ENCODE measurements around the gene TTLL5.

DNA sequence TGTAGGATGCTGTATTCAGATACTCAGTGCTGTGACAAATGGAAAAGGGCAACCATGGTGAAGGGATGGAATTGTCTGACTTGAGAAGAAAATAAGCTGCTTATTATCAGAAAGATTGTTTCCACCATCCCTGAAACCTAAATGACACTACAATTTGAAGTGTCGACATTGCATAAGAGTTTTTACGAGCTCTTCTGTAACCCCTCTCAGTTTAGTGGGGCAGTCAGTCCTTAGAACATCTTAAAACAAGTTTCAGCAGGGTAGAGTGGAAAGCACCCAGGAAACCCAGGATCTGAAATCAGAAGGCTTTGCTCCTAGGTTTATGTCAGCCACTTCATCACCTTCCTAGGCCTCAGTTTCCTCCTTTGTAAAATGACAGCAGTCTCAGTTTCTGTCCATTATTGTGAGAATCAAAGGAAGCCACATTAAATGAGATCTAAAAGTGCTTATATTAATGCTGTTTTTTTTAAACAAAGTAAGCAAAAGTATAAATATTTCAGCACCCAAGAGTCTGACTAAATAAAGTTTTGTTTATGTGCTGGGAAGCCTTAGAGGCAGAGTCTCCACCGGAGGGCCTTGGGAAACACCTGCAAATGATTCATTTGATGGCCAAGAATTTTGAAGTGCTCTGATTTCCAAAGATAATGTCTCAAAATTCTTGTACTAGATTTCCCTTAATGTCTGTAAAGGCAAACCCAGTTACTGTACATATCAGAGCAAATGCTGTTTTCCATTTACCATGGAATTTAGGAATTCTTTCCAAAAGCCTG is 326.3 kb downstream of the TTLL5 start:
- TF ChIP-seq, protein P1, sequence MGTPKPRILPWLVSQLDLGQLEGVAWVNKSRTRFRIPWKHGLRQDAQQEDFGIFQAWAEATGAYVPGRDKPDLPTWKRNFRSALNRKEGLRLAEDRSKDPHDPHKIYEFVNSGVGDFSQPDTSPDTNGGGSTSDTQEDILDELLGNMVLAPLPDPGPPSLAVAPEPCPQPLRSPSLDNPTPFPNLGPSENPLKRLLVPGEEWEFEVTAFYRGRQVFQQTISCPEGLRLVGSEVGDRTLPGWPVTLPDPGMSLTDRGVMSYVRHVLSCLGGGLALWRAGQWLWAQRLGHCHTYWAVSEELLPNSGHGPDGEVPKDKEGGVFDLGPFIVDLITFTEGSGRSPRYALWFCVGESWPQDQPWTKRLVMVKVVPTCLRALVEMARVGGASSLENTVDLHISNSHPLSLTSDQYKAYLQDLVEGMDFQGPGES (IDR thresholded peaks at IDR 0.05; ENCODE audit: low read depth, low read length): no peak
- TF ChIP-seq RFX5 (IDR thresholded peaks at IDR 0.05; ENCODE audit: low read length) (no peak), EP300 (IDR thresholded peaks at IDR 0.05; ENCODE audit: borderline replicate concordance in 1 of 2, low read depth in 1 of 2, low read length in 1 of 2) (no peak), POLR2AphosphoS5 (IDR thresholded peaks at IDR 0.05; ENCODE audit: low read depth, low read length) (no peak), TEAD4 (IDR thresholded peaks at IDR 0.05; ENCODE audit: borderline replicate concordance, insufficient read depth) (no peak), GATA2 (CRISPR knock-in tag; IDR thresholded peaks at IDR 0.05) (no peak), FOXJ3 (CRISPR knock-in tag; IDR thresholded peaks at IDR 0.05) (no peak), RCOR1 (IDR thresholded peaks at IDR 0.05; ENCODE audit: low read length) (no peak), MXI1 (IDR thresholded peaks at IDR 0.05; ENCODE audit: low read depth, low read length) (no peak), TAF1 (IDR thresholded peaks at IDR 0.05; ENCODE audit: borderline replicate concordance, low read depth, low read length) (no peak), JUND (IDR thresholded peaks at IDR 0.05) (no peak), FOXM1 (IDR thresholded peaks at IDR 0.05; ENCODE audit: low read depth) (no peak)
- TF ChIP-seq, protein P2, sequence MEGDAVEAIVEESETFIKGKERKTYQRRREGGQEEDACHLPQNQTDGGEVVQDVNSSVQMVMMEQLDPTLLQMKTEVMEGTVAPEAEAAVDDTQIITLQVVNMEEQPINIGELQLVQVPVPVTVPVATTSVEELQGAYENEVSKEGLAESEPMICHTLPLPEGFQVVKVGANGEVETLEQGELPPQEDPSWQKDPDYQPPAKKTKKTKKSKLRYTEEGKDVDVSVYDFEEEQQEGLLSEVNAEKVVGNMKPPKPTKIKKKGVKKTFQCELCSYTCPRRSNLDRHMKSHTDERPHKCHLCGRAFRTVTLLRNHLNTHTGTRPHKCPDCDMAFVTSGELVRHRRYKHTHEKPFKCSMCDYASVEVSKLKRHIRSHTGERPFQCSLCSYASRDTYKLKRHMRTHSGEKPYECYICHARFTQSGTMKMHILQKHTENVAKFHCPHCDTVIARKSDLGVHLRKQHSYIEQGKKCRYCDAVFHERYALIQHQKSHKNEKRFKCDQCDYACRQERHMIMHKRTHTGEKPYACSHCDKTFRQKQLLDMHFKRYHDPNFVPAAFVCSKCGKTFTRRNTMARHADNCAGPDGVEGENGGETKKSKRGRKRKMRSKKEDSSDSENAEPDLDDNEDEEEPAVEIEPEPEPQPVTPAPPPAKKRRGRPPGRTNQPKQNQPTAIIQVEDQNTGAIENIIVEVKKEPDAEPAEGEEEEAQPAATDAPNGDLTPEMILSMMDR (IDR thresholded peaks at IDR 0.05): no peak

Data from SK-N-SH (cell line).